Tibial nerve (tissue), 4 donors: ENCODE data around the gene PEX16.

ENCODE experiments used
- EP300 ChIP-seq, 2 donors: sonication (generic); formaldehyde crosslinking; IDR thresholded peaks; one replicate each; pipeline ENCODE4 v1.6.1; 2017; ENCODE audit warnings: antibody characterized with exemption in 2 of 2, mild to moderate bottlenecking in 1 of 2
- POLR2A ChIP-seq, 2 donors: fragments of 450-650 bp; IDR thresholded peaks; one replicate each; pipeline ENCODE4 v1.6.1; 2017; ENCODE audit warnings: antibody characterized with exemption in 2 of 2, mild to moderate bottlenecking in 2 of 2, moderate library complexity in 2 of 2
- TF ChIP-seq, protein P1 (sequence below), 5 experiments: fragments of 200-600 bp in 3 of 5; fragments of 450-650 bp in 2 of 5; sonication (generic) in 3 of 5; IDR thresholded peaks; one replicate each; pipeline ENCODE4 v1.5.1; 2016 to 2019; ENCODE audit warnings: antibody characterized with exemption in 5 of 5, mild to moderate bottlenecking in 3 of 5, moderate library complexity in 2 of 5

DNA sequence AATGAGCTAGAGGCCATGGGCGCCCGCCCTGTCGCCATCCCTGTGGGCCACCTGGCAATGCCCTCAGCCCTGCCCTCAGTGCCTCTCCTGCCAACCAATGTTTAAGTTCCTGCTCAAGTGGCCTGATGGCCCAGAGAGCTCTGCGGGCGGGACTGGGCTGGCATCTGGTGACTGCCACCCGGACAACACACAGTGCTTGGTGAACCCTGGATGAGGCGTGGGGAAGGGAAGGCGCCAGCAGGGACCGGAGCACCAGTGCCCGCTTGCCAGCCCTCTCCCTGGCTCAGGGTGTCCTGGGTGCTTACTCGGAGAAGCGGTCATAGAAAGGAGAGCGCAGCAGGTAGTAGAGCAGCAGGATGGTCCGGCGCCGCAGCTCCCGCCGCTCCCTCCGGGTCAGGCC lies 4.2 kb downstream of the PEX16 start:
- TF ChIP-seq, protein P1, sequence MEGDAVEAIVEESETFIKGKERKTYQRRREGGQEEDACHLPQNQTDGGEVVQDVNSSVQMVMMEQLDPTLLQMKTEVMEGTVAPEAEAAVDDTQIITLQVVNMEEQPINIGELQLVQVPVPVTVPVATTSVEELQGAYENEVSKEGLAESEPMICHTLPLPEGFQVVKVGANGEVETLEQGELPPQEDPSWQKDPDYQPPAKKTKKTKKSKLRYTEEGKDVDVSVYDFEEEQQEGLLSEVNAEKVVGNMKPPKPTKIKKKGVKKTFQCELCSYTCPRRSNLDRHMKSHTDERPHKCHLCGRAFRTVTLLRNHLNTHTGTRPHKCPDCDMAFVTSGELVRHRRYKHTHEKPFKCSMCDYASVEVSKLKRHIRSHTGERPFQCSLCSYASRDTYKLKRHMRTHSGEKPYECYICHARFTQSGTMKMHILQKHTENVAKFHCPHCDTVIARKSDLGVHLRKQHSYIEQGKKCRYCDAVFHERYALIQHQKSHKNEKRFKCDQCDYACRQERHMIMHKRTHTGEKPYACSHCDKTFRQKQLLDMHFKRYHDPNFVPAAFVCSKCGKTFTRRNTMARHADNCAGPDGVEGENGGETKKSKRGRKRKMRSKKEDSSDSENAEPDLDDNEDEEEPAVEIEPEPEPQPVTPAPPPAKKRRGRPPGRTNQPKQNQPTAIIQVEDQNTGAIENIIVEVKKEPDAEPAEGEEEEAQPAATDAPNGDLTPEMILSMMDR (IDR thresholded peaks at IDR 0.05): no peak
- no peak for TF ChIP-seq EP300 (IDR thresholded peaks at IDR 0.05)
- TF ChIP-seq POLR2A (IDR thresholded peaks at IDR 0.05): no peak
